Mesothelial cell of epicardium (in vitro differentiated cells): Measurements from ENCODE around the gene NCOA1. TPM values are rescaled to one million over a fixed set of nuclear protein-coding genes. Genes with fewer than 3 reads are reported as not detected.
"Not testable (repeated sequence)": the region's sequence is repeated elsewhere in the genome, so short reads cannot be mapped to it uniquely, and the experiment has no call there.

Experiments
- DNase-seq, 2 experiments: peaks; one replicate each; pipeline ENCODE4 v3.0.0; 2021; ENCODE audit warnings: low spot score in 2 of 2; ENCODE audit not compliant: unreplicated experiment in 2 of 2
- H3K27ac Mint-ChIP-seq: 2 replicates; pipeline ENCODE4 v1.8.0; 2021; ENCODE audit warnings: mixed read lengths
- H3K27me3 Mint-ChIP-seq: 2 replicates; pipeline ENCODE4 v1.8.0; 2021; ENCODE audit warnings: low read depth, mixed read lengths
- H3K36me3 Mint-ChIP-seq: 2 replicates; pipeline ENCODE4 v1.8.0; 2021; ENCODE audit warnings: mixed read lengths
- H3K4me1 Mint-ChIP-seq: 2 replicates; pipeline ENCODE4 v1.8.0; 2021; ENCODE audit warnings: mixed read lengths
- H3K4me3 Mint-ChIP-seq: 2 replicates; pipeline ENCODE4 v1.8.0; 2021; ENCODE audit warnings: mild to moderate bottlenecking, moderate library complexity, mixed read lengths
- H3K9me3 Mint-ChIP-seq: 2 replicates; pipeline ENCODE4 v1.8.0; 2021; ENCODE audit warnings: mixed read lengths
- total RNA-seq: library from RNA; stranded (reverse); gene quantifications from 3 replicates; pipeline ENCODE4 v1.2.1, GENCODE V29; 2021
- TF ChIP-seq, protein P1 (sequence below): fragments of 200-600 bp; sonication (generic); IDR thresholded peaks from one replicate; pipeline ENCODE4 v1.5.0; 2021; ENCODE audit warnings: antibody characterized with exemption; ENCODE audit not compliant: unreplicated experiment

The NCOA1 gene
- total RNA-seq, 1 donor from 2014 or later, result 35.1 TPM

DNA sequence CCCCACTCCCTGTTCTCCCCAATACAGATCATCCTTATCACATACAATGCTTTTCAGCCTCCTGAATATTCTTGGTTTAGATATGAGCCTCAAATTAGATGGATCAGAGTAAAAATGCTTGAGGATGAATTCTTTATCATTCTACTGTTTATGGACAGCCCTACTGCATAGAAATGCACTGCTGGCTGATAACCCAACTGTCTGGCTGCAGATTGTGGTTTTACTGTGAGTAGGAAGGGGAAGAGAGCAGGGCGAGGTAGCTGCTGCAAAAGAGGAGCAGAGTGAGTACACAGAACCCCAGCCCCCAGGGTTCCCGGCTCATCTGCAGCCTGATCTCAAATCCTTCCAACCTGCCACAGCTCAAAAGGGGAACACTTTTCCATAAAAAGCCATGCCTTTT, 29.4 kb upstream of the NCOA1 start:
- no peak for DNase-seq
- no peaks in the 10 kb centered on the region for H3K9me3 Mint-ChIP-seq
- H3K4me1 Mint-ChIP-seq, result peaks cover 7% of the 10 kb centered on the region
- no peaks in the 10 kb centered on the region for H3K36me3 Mint-ChIP-seq
- H3K27me3 Mint-ChIP-seq, result no peaks in the 10 kb centered on the region
- no peak overlapping the region for H3K27ac Mint-ChIP-seq
- TF ChIP-seq, protein P1, sequence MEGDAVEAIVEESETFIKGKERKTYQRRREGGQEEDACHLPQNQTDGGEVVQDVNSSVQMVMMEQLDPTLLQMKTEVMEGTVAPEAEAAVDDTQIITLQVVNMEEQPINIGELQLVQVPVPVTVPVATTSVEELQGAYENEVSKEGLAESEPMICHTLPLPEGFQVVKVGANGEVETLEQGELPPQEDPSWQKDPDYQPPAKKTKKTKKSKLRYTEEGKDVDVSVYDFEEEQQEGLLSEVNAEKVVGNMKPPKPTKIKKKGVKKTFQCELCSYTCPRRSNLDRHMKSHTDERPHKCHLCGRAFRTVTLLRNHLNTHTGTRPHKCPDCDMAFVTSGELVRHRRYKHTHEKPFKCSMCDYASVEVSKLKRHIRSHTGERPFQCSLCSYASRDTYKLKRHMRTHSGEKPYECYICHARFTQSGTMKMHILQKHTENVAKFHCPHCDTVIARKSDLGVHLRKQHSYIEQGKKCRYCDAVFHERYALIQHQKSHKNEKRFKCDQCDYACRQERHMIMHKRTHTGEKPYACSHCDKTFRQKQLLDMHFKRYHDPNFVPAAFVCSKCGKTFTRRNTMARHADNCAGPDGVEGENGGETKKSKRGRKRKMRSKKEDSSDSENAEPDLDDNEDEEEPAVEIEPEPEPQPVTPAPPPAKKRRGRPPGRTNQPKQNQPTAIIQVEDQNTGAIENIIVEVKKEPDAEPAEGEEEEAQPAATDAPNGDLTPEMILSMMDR, result no peak
- no peak overlapping the region for H3K4me3 Mint-ChIP-seq

DNA sequence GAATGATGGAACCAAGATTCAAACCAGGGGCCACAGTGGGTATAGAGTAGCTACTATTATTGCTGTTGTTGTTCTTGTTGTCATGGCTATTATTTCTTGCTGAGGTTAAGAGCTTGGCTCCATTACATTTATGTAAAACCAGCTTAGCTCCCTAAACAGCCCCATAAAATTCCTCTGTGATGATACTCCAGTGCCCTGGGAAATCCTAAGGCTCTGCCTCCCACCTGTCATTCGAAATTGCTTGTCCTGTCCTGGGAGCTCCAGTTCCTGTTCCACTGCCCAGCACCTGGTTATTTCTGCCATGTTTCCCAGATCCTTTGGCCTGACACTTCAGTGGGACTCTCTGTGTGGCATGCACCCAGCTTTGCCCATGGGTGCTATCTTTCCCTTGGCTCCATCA, 27.8 kb upstream of the NCOA1 start:
- H3K4me3 Mint-ChIP-seq, result no peak overlapping the region
- DNase-seq, result no peak
- H3K27me3 Mint-ChIP-seq, result no peaks in the 10 kb centered on the region
- H3K9me3 Mint-ChIP-seq, result no peaks in the 10 kb centered on the region
- TF ChIP-seq, protein P1, result no peak
- H3K36me3 Mint-ChIP-seq, result no peaks in the 10 kb centered on the region
- H3K4me1 Mint-ChIP-seq, result peaks cover 9% of the 10 kb centered on the region
- no peak overlapping the region for H3K27ac Mint-ChIP-seq

DNA sequence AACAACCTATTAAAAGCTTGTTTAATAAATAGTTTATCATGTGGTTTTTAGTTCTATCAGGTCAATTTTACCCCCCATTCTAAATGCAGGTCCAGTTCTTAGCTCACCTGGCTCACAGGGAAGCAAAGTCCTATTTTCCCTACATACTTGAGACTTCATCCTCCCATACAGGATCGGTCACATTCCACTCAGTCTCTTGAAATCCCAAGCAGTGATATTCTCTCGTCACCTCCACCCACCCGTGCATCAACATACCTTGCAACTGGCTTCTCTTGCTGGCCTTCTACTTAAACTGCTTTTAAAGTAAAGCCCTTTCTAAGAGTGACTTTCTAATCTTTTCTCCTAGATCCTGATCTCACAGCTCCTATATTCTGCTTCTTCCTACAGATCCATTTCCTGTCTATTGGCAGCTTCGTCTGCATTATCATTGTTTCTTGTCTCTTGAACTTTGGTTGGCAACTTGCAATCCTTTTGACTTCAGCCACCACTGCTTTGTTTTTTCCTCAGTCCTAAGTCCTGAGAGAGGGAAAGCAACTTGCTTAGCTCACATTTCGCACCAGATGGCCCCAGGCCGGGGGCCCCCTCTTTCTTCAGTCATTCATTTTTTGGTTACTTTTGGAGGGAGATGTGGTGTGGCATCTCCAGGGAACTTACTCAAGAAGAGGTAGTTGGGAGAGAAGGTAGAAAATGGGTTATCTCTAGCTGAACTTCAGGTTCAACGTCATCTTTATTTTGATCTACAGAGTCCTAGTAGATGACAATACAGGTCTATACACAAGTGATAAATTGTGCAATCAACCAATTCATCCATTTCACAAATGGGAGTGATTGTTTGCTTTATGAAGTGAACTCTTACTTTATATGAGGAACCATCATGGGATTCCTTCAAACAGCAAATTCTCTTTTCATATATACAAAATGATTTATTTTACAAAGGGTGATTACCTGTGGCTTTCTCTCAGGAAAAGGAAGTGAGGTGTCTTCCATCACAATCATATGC, 23.9 kb upstream of the NCOA1 start:
- H3K27me3 Mint-ChIP-seq, result no peaks in the 10 kb centered on the region
- H3K36me3 Mint-ChIP-seq, result no peaks in the 10 kb centered on the region
- DNase-seq, result no peak
- TF ChIP-seq, protein P1, result no peak
- peaks cover 6% of the 10 kb centered on the region for H3K4me1 Mint-ChIP-seq
- H3K9me3 Mint-ChIP-seq, result no peaks in the 10 kb centered on the region
- H3K27ac Mint-ChIP-seq, result peak overlapping the region; percentile 33
- no peak overlapping the region for H3K4me3 Mint-ChIP-seq

DNA sequence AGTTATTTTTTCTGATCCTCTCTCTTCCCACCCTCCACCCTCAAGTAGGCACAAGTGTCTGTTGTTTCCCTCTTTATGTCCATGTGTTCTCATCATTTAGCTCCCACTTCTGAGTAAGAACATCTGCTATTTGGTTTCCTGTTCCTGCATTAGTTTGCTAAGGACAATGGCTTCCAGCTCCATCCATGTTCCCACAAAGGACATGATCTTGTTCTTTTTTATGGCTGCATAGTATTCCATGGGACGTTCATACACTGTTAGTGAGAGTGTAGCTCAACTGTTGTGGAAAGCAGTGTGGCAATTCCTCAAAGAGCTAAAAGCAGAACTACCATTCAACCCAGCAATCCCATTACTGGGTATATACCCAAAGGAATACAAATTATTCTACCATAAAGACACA, 22.6 kb upstream of the NCOA1 start:
- H3K27me3 Mint-ChIP-seq, DNase-seq, H3K4me1 Mint-ChIP-seq, H3K27ac Mint-ChIP-seq, H3K36me3 Mint-ChIP-seq, H3K4me3 Mint-ChIP-seq, H3K9me3 Mint-ChIP-seq: not testable (repeated sequence)

DNA sequence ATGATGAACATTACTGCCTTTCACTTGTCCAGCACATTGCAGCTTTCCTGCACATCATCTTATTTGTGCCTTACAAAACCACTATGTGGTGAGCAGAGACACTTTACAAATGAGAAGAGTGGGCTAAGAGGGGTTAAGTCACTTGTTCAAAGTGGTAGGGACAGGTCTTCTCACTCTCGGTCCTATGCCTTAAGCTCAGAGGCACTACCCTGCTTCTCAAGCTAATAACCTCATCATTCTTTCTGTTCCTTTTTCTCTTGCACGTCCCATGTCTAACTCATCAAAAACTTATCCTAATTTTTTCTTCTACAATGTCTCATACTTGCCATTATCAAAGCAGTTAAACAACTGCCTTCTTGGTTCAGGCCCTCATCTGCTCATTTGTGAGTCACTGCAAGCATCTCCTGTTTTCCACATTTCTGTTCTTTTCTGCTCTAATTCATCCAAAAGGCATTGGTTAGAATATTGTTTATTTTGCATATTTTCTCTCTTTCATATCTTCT, 21.9 kb upstream of the NCOA1 start:
- Mint-ChIP-seq H3K36me3 (no peaks in the 10 kb centered on the region), H3K27ac (no peak overlapping the region), H3K4me3 (no peak overlapping the region), H3K27me3 (no peaks in the 10 kb centered on the region), H3K4me1 (peaks cover 6% of the 10 kb centered on the region), H3K9me3 (no peaks in the 10 kb centered on the region)
- TF ChIP-seq, protein P1, result no peak
- DNase-seq, result no peak

DNA sequence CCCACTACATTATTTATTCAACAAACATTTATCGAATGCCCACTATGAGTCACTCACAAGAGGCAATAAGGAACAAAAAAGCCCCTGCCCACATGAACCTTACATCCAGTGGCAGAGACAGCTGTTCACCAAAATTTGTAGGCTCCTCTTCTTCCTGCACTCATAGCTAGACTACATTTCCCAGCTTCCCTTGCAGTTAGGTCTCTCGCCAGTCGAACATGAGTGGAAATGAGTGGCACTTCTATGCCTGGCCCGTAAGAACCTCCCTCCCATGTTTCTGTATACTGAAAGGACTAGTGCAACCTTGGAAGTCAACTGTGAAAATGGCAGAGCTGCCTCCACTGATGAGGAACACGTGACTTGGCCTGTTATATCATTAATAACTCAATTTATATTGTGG, 19.4 kb upstream of the NCOA1 start:
- H3K27me3 Mint-ChIP-seq, result no peaks in the 10 kb centered on the region
- TF ChIP-seq, protein P1, result no peak
- H3K4me3 Mint-ChIP-seq, result no peak overlapping the region
- H3K27ac Mint-ChIP-seq, result no peak overlapping the region
- DNase-seq, result no peak
- H3K9me3 Mint-ChIP-seq, result no peaks in the 10 kb centered on the region
- peaks cover 6% of the 10 kb centered on the region for H3K4me1 Mint-ChIP-seq
- H3K36me3 Mint-ChIP-seq, result no peaks in the 10 kb centered on the region
